GM21576 (cell line): ENCODE results near the gene CACNG8.
"Not testable (repeated sequence)": the region's sequence is repeated elsewhere in the genome, so short reads cannot be mapped to it uniquely, and the experiment has no call there.

Experiments used
- ATAC-seq: cut with Tn5 transposase; IDR thresholded peaks from one replicate; pipeline ENCODE4 v1.9.1; 2021; ENCODE audit warnings: mild to moderate bottlenecking, moderate library complexity; ENCODE audit not compliant: unreplicated experiment

The CACNG8 gene

DNA sequence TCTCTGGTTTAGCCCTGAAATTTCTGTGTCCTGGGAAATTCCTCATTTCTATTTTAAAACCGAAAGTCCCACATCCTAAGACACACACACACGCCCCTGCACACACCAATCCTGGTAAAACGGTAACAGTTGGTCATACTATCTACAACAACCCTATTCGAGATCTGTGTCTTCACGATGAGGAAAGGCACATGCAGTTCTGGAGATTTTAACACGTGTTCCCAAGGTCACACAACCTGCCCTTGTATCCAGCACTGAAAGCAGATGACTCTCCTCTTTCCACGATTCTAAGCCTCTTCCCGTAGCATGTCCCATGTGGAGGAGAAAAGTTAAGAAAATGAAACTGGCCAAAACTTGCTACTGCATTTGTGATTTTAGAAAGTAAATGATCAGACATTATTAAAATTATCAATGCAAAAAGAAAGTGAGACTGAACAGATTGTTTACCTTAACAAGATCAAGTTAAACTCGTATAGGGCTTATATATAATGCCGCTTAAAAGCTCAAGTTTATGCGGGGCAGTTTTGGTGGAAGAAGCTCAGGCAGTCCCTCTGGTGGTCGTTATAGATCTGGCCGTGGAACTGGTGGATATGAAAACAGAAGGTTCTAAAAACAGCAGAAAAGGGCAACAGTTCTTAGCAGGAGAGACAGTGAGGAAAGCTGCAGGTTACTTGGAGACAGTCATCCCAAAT lies 68.3 kb downstream of the CACNG8 start:
- ATAC-seq = no peak

DNA sequence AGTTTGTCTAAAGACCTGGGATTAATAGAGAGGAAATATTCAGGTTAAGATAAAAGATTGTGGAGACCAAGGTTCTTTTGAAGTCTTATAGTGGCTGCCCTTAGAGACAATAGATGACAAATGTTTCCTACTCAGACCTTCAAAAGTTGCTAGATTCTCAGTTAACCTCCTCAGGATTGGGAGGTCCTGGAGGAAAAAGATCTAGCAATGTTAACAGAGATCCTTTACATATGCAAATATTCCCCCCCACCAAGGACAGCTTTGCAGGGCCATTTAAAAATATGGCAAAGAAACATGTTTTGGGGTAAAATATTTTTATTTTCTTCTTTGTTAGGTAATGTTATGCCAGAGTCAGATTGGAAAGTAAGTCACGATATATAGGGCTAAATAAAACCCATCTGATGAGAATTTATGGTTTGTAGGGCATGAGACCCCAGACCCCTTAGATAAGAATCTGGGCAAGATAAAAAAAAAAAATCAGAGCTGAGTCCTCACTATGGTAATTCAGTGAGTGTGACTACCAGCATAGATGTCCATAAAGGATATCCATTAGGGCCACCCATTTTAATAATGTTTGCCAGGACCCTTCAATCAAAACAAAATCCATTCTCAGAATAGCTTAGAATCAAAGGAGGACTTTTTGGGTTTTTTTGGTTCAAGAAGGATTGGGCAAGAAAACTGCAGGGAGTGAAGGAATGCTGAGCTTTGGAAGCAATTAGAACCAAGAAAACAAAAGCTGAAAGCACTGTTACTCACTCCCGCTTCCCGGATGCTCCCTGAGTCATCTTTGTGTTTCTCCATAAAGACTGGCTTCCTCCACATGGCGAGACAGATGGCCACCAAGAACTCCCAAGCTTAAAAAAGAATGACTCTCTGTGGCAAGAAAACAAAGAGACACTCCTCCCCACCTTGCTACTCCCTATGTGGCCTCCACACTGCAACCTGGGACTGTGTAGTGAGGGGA lies 72.8 kb downstream of the CACNG8 start:
- ATAC-seq = no peak

DNA sequence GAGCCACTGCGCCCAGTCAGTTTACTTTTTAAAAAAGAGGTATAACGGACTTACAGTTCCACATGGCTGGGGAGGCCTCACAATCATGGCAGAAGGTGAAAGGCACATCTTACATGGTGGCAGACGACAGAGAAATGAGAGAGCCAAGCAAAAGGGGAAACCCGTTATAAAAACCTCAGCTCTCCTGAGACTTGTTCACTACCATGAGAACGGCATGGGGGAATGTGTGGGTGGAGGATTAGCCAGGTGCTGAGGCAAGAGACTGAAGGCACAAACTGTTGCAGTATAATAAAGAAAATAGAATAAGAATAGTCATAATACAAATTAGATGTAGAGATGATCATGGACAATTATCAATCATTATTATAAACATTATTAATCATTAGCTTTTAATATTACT lies 73.8 kb downstream of the CACNG8 start:
- not testable (repeated sequence) for ATAC-seq
